HEK293 (cell line): ENCODE measurements around the gene ARHGAP32.

Experiments used
- CTCF ChIA-PET: fragments of 350-600 bp; formaldehyde crosslinking; extraction: SDS; loops from one replicate; lab custom pipeline; 2021; ENCODE audit warnings: antibody characterized with exemption; lab: Yijun Ruan, JAX
- POLR2A ChIA-PET: fragments of 300-600 bp; formaldehyde crosslinking; extraction: SDS; loops from one replicate; lab custom pipeline; 2020; ENCODE audit warnings: antibody characterized with exemption, inconsistent platforms; lab: Yijun Ruan, JAX
- H3K27ac ChIP-seq: fragments of 200-500 bp; sonication (Bioruptor generic); 2 replicates; pipeline ENCODE4 v1.5.1; 2014; ENCODE audit warnings: low read depth, low read length, control low read depth, inconsistent platforms; ENCODE audit errors: extremely low read depth
- H3K36me3 ChIP-seq, 2 experiments: fragments of 200-500 bp in 1 of 2; sonication (Bioruptor generic) in 1 of 2; 1 replicate in 1 of 2; 2 replicates in 1 of 2; pipeline ENCODE4 v1.5.1; 2014 to 2017; ENCODE audit warnings: inconsistent platforms in 2 of 2, low read length in 2 of 2; ENCODE audit not compliant: control insufficient read depth in 2 of 2, insufficient read depth in 1 of 2
- H3K4me1 ChIP-seq: fragments of 200-500 bp; sonication (Bioruptor generic); 2 replicates; pipeline ENCODE4 v1.5.1; 2014; ENCODE audit warnings: mild to moderate bottlenecking, low read length, inconsistent platforms; ENCODE audit not compliant: control insufficient read depth, insufficient read depth
- H3K4me3 ChIP-seq: 2 replicates; pipeline ENCODE4 v1.5.1; 2011; ENCODE audit warnings: low read depth, mild to moderate bottlenecking, control low read depth, low read length, moderate library complexity
- H3K9me3 ChIP-seq: fragments of 200-500 bp; sonication (Bioruptor generic); 2 replicates; pipeline ENCODE4 v1.5.1; 2014; ENCODE audit warnings: low read depth, low read length, inconsistent platforms; ENCODE audit not compliant: control insufficient read depth, insufficient read depth
- BCL11B ChIP-seq: fragments of 450-650 bp; formaldehyde crosslinking; IDR thresholded peaks from 2 replicates; pipeline ENCODE4 v1.5.1; 2016; ENCODE audit warnings: low read depth, missing biosample characterization, missing genetic modification characterization
- HOXC10 ChIP-seq: sonication (generic); formaldehyde crosslinking; IDR thresholded peaks from 2 replicates; pipeline ENCODE4 v1.8.1; 2023; ENCODE audit warnings: mild to moderate bottlenecking, missing genetic modification reagents
- MZF1 ChIP-seq: fragments of 450-650 bp; formaldehyde crosslinking; IDR thresholded peaks from 2 replicates; pipeline ENCODE4 v1.5.1; 2017; ENCODE audit warnings: missing biosample characterization, missing genetic modification characterization, borderline replicate concordance
- PRDM4 ChIP-seq: fragments of 450-650 bp; formaldehyde crosslinking; IDR thresholded peaks from 2 replicates; pipeline ENCODE4 v1.5.1; 2017; ENCODE audit warnings: missing biosample characterization, missing genetic modification characterization
- REST ChIP-seq: fragments of 450-650 bp; formaldehyde crosslinking; IDR thresholded peaks from 2 replicates; pipeline ENCODE4 v1.5.1; 2016; ENCODE audit warnings: missing biosample characterization, missing genetic modification characterization
- SP2 ChIP-seq: fragments of 450-650 bp; formaldehyde crosslinking; IDR thresholded peaks from 2 replicates; pipeline ENCODE4 v1.5.1; 2016; ENCODE audit warnings: missing biosample characterization, missing genetic modification characterization
- ZNF121 ChIP-seq: fragments of 450-650 bp; formaldehyde crosslinking; IDR thresholded peaks from 2 replicates; pipeline ENCODE4 v1.5.1; 2016; ENCODE audit warnings: missing biosample characterization, missing genetic modification characterization
- ZNF132 ChIP-seq: fragments of 450-650 bp; formaldehyde crosslinking; IDR thresholded peaks from 2 replicates; pipeline ENCODE4 v1.5.1; 2017; ENCODE audit warnings: missing biosample characterization, missing genetic modification characterization, borderline replicate concordance
- ZNF23 ChIP-seq: fragments of 450-650 bp; formaldehyde crosslinking; IDR thresholded peaks from 2 replicates; pipeline ENCODE4 v1.5.1; 2016; ENCODE audit warnings: missing biosample characterization, missing genetic modification characterization, borderline replicate concordance
- ZNF350 ChIP-seq: fragments of 450-650 bp; formaldehyde crosslinking; IDR thresholded peaks from 2 replicates; pipeline ENCODE4 v1.5.0; 2017; ENCODE audit warnings: missing biosample characterization, mild to moderate bottlenecking, missing genetic modification characterization
- ZNF37A ChIP-seq: fragments of 450-650 bp; IDR thresholded peaks from 2 replicates; pipeline ENCODE4 v1.5.1; 2018; ENCODE audit warnings: missing biosample characterization, missing genetic modification characterization
- ZNF398 ChIP-seq: fragments of 450-650 bp; formaldehyde crosslinking; IDR thresholded peaks from 2 replicates; pipeline ENCODE4 v1.5.1; 2017; ENCODE audit warnings: missing biosample characterization, missing genetic modification characterization
- ZNF433 ChIP-seq: fragments of 450-650 bp; formaldehyde crosslinking; IDR thresholded peaks from 2 replicates; pipeline ENCODE4 v1.5.1; 2016; ENCODE audit warnings: missing biosample characterization, missing genetic modification characterization, low read depth
- ZNF521 ChIP-seq: fragments of 450-650 bp; formaldehyde crosslinking; IDR thresholded peaks from 2 replicates; pipeline ENCODE4 v1.5.1; 2017; ENCODE audit warnings: missing biosample characterization, mild to moderate bottlenecking, missing genetic modification characterization
- ZNF704 ChIP-seq: fragments of 450-650 bp; formaldehyde crosslinking; IDR thresholded peaks from 2 replicates; pipeline ENCODE4 v1.5.1; 2016; ENCODE audit warnings: missing biosample characterization, missing genetic modification characterization
- ZNF785 ChIP-seq: fragments of 450-650 bp; formaldehyde crosslinking; IDR thresholded peaks from 2 replicates; pipeline ENCODE4 v1.5.1; 2016; ENCODE audit warnings: missing biosample characterization, missing genetic modification characterization
- ZNF791 ChIP-seq: fragments of 450-650 bp; formaldehyde crosslinking; IDR thresholded peaks from 2 replicates; pipeline ENCODE4 v1.5.1; 2016; ENCODE audit warnings: missing biosample characterization, missing genetic modification characterization
- ZNF830 ChIP-seq: fragments of 450-650 bp; IDR thresholded peaks from 2 replicates; pipeline ENCODE4 v1.5.0; 2018; ENCODE audit warnings: missing biosample characterization, missing genetic modification characterization, low read depth, mild to moderate bottlenecking, moderate library complexity
- ZNF837 ChIP-seq: fragments of 450-650 bp; formaldehyde crosslinking; IDR thresholded peaks from 2 replicates; pipeline ENCODE4 v1.5.1; 2016; ENCODE audit warnings: missing biosample characterization, missing genetic modification characterization
- ZSCAN18 ChIP-seq: fragments of 450-650 bp; formaldehyde crosslinking; IDR thresholded peaks from 2 replicates; pipeline ENCODE4 v1.5.1; 2016; ENCODE audit warnings: missing biosample characterization, missing genetic modification characterization
- ZSCAN23 ChIP-seq: fragments of 450-650 bp; formaldehyde crosslinking; IDR thresholded peaks from 2 replicates; pipeline ENCODE4 v1.5.1; 2016; ENCODE audit warnings: missing biosample characterization, missing genetic modification characterization

ARHGAP32 gene

GRCh38 chr11:128931066-128931465 is 261.1 kb downstream of the ARHGAP32 start:
- POLR2A ChIA-PET = no interaction called here
- TF ChIP-seq ZNF121 (tag by site-specific recombination) = peak; percentile 44; the same call in 1 of the 2 replicates
- no peak for TF ChIP-seq ZNF785 (tag by site-specific recombination)
- CTCF ChIA-PET = interaction anchor here (1.3 kb wide), 1 partner anchor 27 kb away, joined by 4 read pairs; no protein-coding TSS in a partner anchor

GRCh38 chr11:128929991-128930390 is 262.1 kb downstream of the ARHGAP32 start:
- Histone ChIP-seq H3K4me1 (no peaks in the 10 kb centered on the region), H3K36me3 (no peaks in the 10 kb centered on the region), H3K4me3 (no peak overlapping the region), H3K27ac (no peak overlapping the region), H3K9me3 (no peaks in the 10 kb centered on the region)
- ChIA-PET POLR2A (interaction anchor here (0.5 kb wide), 1 partner anchor 72 kb away, joined by 6 read pairs; no protein-coding TSS in a partner anchor), CTCF (interaction anchor here (0.5 to 1.9 kb wide), 3 partner anchors 45 to 128 kb away, joined by 3 to 10 read pairs (median 3); no protein-coding TSS in a partner anchor)
- no peak for TF ChIP-seq ZNF837
- no peak for TF ChIP-seq REST (tag by site-specific recombination)
- TF ChIP-seq PRDM4 (tag by site-specific recombination) = no peak
- no peak for TF ChIP-seq ZNF23 (tag by site-specific recombination)
- no peak for TF ChIP-seq ZSCAN18 (tag by site-specific recombination)
- no peak for TF ChIP-seq ZNF521 (tag by site-specific recombination)
- TF ChIP-seq ZNF704 (tag by site-specific recombination) = no peak
- no peak for TF ChIP-seq BCL11B (tag by site-specific recombination)

More at GRCh38 chr11:128931066-128931465, 261.1 kb downstream of the ARHGAP32 start:
- Histone ChIP-seq H3K9me3 (no peaks in the 10 kb centered on the region), H3K4me1 (no peaks in the 10 kb centered on the region), H3K36me3 (no peaks in the 10 kb centered on the region), H3K4me3 (no peak overlapping the region), H3K27ac (no peak overlapping the region)

- ChIA-PET POLR2A (interaction anchor here (0.5 to 0.7 kb wide), 3 partner anchors 39 to 1798 kb away, joined by 3 to 6 read pairs (median 4); no protein-coding TSS in a partner anchor), CTCF (interaction anchor here (0.5 to 1.9 kb wide), 3 partner anchors 45 to 128 kb away, joined by 3 to 10 read pairs (median 3); no protein-coding TSS in a partner anchor)
- TF ChIP-seq ZNF350 (tag by site-specific recombination) = no peak
- no peak for TF ChIP-seq ZNF132 (tag by site-specific recombination)
- no peak for TF ChIP-seq ZNF37A (tag by site-specific recombination)
- TF ChIP-seq SP2 = no peak
- no peak for TF ChIP-seq ZSCAN23
- TF ChIP-seq ZNF830 = no peak
- no peak for TF ChIP-seq HOXC10 (CRISPR knock-in tag)
- no peak for TF ChIP-seq ZNF785 (tag by site-specific recombination)
- no peak for TF ChIP-seq ZNF398 (tag by site-specific recombination)
- TF ChIP-seq MZF1 (tag by site-specific recombination) = no peak
- no peak for TF ChIP-seq ZNF791
- TF ChIP-seq ZNF433 (tag by site-specific recombination) = no peak
Measured at GRCh38 chr11:128929468-128929867, 262.7 kb downstream of the ARHGAP32 start.

More at GRCh38 chr11:128929468-128929867, 262.7 kb downstream of the ARHGAP32 start:
- Histone ChIP-seq H3K27ac (no peak overlapping the region), H3K9me3 (no peaks in the 10 kb centered on the region), H3K36me3 (no peaks in the 10 kb centered on the region), H3K4me1 (no peaks in the 10 kb centered on the region), H3K4me3 (no peak overlapping the region)
